Measurements from ENCODE around the gene SMC6. TPM values are rescaled to one million over a fixed set of nuclear protein-coding genes. Genes with fewer than 3 reads are reported as not detected.

The SMC6 gene
- total and polyA plus RNA-seq, 9 donors = 6.6 to 16.8 (median 12.3) TPM

- TF ChIP-seq CTCF (IDR thresholded peaks at IDR 0.05) (no peak), EP300 (IDR thresholded peaks at IDR 0.05) (no peak), POLR2A (IDR thresholded peaks at IDR 0.05) (no peak)
- H3K4me3 ChIP-seq = no peak overlapping the region
- intact Hi-C loops (cut with DNase I) = no loop called here
- no peaks in the 10 kb centered on the region for H3K36me3 ChIP-seq
- no peak for DNase-seq
- no peak overlapping the region for H3K27ac ChIP-seq
- H3K4me1 ChIP-seq (ENCODE audit: insufficient read depth) = no peaks in the 10 kb centered on the region
- H3K9me3 ChIP-seq = no peaks in the 10 kb centered on the region
- no peaks in the 10 kb centered on the region for H3K27me3 ChIP-seq
- WGBS, 3 donors = 94 to 97% (median 96%) methylated on average over 10 of the region's 10 CpGs
Observed at GRCh38 chr2:17763641-17764333, 10.2 kb upstream of the SMC6 start.

- Histone ChIP-seq H3K4me3 (no peak overlapping the region), H3K36me3 (no peaks in the 10 kb centered on the region), H3K27ac (no peak overlapping the region), H3K4me1 (ENCODE audit: insufficient read depth) (no peaks in the 10 kb centered on the region), H3K9me3 (no peaks in the 10 kb centered on the region), H3K27me3 (no peaks in the 10 kb centered on the region)
- TF ChIP-seq CTCF (IDR thresholded peaks at IDR 0.05) = no peak
- no peak for TF ChIP-seq POLR2A (IDR thresholded peaks at IDR 0.05)
- TF ChIP-seq EP300 (IDR thresholded peaks at IDR 0.05) = no peak
- intact Hi-C loops (cut with DNase I) = no loop called here
- DNase-seq = no peak
- WGBS, 3 donors = 96 to 100% (median 100%) methylated on average over 1 of the region's 1 CpG
Observed at GRCh38 chr2:17762451-17762850, 8.8 kb upstream of the SMC6 start.

- no peak overlapping the region for H3K4me3 ChIP-seq
- WGBS, 3 donors = 90 to 97% (median 93%) methylated on average over 2 of the region's 2 CpGs
- intact Hi-C loops (cut with DNase I) = no loop called here
- H3K36me3 ChIP-seq = no peaks in the 10 kb centered on the region
- H3K27ac ChIP-seq = no peak overlapping the region
- H3K9me3 ChIP-seq = no peaks in the 10 kb centered on the region
- DNase-seq = no peak
- H3K27me3 ChIP-seq = no peaks in the 10 kb centered on the region
- TF ChIP-seq EP300 (IDR thresholded peaks at IDR 0.05) (no peak), CTCF (IDR thresholded peaks at IDR 0.05) (no peak), POLR2A (IDR thresholded peaks at IDR 0.05) (no peak)
- peaks cover under 1% of the 10 kb centered on the region for H3K4me1 ChIP-seq (ENCODE audit: insufficient read depth)
Observed at GRCh38 chr2:17759805-17760204, 6.2 kb upstream of the SMC6 start.

- H3K4me1 ChIP-seq (ENCODE audit: insufficient read depth) = peaks cover 4% of the 10 kb centered on the region
- 82 to 93% (median 92%) methylated on average over 3 of the region's 3 CpGs for WGBS, 3 donors
- TF ChIP-seq CTCF (IDR thresholded peaks at IDR 0.05) (no peak), EP300 (IDR thresholded peaks at IDR 0.05) (no peak), POLR2A (IDR thresholded peaks at IDR 0.05) (no peak)
- H3K36me3 ChIP-seq = no peaks in the 10 kb centered on the region
- intact Hi-C loops (cut with DNase I) = no loop called here
- no peaks in the 10 kb centered on the region for H3K27me3 ChIP-seq
- no peak overlapping the region for H3K27ac ChIP-seq
- DNase-seq = no peak
- no peaks in the 10 kb centered on the region for H3K9me3 ChIP-seq
- no peak overlapping the region for H3K4me3 ChIP-seq
Observed at GRCh38 chr2:17758118-17758517, 4.5 kb upstream of the SMC6 start.
